Activated T-cell treated with anti-CD3 and anti-CD28 coated beads for 48 hours (primary cell): ENCODE measurements around the gene TRIP6.
"Not testable (repeated sequence)": the region's sequence is repeated elsewhere in the genome, so short reads cannot be mapped to it uniquely, and the experiment has no call there.

Experiments
- DNase-seq: peaks from one replicate; pipeline ENCODE4 v3.0.0-alpha.2; 2020; ENCODE audit warnings: low read depth

The TRIP6 gene

GRCh38 chr7:100891568-100892247 lies 24.5 kb downstream of the TRIP6 start:
- no peak for DNase-seq

DNA sequence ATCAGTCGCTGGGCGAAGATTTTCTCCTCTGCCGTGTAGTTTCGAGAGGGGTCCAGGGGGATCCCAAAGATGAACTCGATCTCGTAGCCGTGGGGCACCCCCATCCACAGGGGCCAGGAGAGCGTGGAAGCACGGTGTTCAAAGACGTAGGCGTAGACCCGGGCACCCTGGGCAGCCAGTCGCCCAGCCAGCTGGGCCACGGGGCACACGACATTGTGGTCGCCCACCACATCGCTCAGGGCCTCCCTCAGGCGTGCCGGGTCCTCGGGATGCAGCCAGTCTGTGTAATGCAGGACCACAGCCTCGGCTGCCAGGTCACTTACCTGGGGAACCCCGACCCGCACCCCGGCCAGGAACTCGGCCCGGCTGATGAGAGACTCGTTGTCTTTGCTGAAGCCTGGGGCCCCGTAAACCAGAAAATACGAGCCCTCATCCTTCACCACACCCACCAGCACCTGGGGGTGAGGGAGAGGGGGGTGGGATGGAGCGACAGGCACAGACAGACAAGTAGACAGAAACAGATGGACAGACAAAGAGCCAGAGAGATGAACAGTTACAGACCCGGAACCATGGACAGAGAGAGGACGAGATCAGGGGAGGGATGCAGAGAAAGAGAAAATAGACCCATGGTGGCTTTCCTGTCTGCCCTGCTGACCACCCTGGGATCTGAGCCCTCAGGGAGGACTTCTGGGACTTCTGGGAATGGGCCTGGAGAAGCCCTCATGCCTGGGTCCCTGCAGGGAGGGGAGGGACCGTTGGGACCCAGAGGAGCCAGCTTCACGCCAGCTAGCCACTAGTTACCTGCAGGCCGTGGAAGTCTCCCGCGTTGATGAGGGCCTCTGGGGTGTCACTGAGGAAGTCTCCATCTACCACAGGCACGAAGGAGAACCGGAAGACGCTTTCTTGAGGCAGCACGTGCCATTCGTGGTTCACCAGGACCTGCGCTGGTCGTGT lies 25.5 kb downstream of the TRIP6 start:
- no peak for DNase-seq

DNA sequence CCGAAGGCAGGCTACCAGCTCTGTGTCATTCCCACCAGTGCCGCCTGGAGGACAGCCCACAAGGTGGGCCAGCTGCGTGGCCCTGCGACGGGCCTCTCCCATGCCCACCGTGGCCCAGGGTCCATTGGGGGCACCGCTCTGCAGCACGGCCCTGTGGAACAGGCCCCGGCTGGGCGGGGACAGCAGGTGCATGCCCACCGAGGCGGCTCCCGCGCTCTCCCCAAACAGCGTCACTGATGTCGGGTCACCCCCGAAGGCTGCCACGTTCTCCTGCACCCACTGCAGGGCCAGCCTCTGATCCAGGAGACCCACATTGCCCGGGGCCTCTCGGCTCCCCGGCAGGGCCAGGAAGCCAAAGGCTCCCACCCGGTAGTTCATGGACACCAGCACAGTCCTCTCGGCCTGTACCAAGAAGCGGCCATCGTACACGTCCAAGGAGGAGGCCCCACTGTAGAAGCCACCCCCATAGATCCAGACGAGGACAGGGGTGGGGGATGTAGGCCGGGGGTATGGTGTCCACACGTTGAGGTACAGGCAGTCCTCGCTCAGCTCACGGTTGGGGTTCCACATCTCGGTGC lies 26.2 kb downstream of the TRIP6 start:
- DNase-seq: no peak

- DNase-seq: no peak
Measured at GRCh38 chr7:100893910-100894721, 26.9 kb downstream of the TRIP6 start.

- DNase-seq: peak; percentile 51
Measured at GRCh38 chr7:100894860-100895700, 27.9 kb downstream of the TRIP6 start.

DNA sequence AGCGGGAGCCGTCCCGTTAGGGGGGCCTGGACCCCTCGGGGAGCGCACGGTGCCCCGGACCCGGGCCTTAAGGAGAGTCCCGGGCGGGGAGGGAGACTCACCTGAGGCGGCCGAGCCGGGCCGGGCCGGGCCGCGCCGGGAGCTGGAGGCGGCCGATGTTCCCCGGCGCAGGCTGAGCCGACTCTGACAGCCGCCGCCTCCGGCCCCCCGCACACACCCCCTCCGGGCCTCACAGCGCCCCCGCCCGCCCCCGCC lies 28.4 kb downstream of the TRIP6 start, which contains the start of gene ACHE:
Gene ACHE, minus strand, starts transcription at position 188 of the 255 bp plus-strand sequence. CDS start 1,656 bp downstream, outside the sequence.
- no peak for DNase-seq

DNA sequence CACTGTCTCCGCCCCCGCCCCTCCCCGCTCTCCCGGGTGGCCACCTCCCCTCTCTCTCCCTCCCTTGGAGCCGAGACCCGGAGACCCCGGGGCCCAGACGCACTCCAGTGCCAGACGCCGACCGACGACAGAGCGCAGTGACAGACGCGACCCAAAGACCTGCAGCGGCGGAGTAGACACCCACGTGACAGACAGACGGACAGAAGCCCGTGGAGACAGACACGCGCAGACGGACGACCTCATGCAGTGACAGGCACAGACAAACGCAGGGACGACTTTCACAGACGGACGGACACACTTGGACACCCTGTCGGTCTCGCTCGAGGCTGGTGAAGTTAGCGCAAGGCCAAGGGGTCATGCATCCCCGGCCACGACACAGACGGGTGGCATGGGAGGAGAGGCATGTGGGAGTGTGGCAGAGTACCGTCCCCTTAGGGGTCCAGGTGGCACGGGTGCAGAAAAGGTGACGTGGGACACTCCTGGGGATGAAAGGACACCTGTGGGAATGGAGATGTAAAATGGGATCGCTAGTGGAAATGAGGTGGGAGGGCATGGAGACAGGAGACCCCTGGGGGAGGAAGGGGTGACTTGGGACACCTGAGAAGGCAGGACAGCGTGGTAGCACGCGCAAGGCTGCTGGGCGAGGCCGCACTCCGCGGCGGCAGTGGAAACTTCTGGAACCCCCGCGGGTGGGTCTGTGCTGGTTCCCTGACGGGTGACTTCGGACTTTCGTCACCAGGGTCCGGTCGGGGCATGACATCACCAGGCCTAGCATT lies 29.0 kb downstream of the TRIP6 start:
- no peak for DNase-seq

DNA sequence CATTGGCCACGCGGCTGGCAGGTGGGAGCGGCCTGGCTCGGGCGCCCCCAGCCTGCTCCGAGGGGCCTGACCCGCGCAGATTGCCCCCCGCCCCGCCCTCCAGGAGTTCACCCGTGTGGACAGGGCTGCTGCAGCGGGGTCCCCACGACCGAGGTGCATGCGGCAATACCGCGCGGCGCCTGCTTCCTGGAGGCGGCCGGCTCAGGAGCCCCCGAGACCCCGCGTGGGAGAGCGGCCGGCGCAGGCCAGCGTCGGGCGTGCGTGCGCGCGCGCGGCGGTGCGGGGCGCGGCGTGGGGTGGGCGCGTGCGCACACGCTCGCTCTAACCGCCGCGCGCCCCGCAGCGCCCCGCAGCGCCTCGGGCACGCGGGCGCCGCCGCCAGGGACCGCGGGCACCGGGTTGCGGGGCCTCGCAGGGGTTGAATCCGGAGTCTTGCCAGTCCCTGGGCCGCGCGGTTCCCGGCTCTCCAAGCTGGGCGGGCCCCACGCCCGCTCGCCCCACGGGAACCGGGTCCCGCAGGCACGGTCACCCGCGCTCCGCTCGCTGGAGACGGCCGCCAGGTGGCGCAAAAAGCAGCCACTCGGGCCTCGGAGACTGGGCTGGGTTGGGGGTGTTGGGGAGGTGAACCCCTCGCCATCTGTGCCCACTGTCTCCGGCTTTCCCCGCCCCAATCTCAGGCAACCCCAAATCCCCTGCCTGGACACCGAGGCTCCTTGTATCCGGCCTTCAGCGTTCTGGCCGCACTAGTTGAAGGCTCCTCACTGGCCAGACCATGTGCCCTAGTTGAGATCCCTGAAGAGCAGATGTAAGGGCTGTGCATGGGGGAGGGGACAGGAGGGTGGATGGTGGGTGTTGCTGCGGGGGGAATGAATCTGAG lies 29.8 kb downstream of the TRIP6 start:
- DNase-seq: peak; percentile 51

GRCh38 chr7:100897772-100898454 lies 30.7 kb downstream of the TRIP6 start:
- no peak for DNase-seq

GRCh38 chr7:100899432-100899831 lies 32.2 kb downstream of the TRIP6 start:
- no peak for DNase-seq

DNA sequence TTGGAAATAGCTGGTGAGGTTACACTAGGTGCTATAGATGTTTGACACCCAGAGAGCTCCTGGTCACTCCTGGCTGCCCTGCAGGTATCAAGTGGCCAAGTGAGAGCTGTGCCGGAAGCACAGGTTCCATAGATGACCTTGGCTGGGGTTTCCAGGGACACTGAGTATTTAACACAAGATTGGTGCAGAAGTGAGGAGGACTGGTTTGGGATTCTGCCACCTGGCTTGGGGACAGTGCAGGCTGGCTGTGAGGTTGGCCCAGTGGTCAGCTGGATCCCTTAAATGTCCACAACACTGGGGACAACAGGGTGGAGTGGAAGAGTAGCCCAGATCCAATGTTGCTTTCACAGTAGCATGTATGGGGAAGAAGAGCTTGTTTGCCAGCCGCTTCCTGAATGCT lies 33.8 kb downstream of the TRIP6 start:
- no peak for DNase-seq

DNA sequence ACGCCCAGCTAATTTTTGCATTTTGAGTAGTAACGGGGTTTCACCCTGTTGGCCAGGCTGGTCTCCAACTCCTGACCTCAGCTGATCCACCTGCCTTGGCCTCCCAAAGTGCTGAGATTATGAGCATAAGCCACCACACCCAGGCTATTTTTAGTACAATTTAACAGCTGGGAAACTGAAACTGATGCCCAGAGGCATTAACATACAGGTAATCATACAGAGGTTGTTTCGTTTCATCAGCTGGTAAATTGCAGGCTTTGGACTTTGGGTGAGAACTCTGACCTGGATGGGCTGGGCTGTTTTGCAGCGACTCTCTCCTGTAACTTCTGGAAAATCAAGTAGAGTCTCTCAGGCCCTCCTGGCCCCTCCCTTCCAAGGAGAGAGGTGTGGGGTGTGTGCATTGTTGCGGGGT lies 34.7 kb downstream of the TRIP6 start:
- no peak for DNase-seq

DNA sequence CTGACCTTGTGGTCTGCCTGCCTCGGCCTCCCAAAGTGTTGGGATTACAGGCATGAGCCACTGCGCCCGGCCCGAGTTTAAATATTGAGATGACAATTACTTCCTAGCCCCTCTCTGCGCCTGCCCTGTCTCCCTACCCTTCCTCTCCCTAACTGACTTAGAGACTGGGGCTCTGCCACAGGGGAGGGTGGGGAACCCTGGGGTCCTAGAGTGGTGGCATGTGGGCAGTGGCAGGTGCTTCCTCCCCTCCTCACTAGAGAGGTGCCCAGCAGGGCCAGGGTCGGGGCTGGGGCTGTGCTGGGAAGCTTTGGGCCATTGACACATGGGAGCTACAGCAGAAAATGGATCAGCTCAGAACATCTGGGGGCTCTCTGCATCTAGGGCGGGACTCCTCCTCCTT lies 35.5 kb downstream of the TRIP6 start:
- no peak for DNase-seq

GRCh38 chr7:100908512-100908911 lies 41.3 kb downstream of the TRIP6 start:
- DNase-seq: no peak

GRCh38 chr7:100910443-100910842 lies 43.3 kb downstream of the TRIP6 start:
- DNase-seq: not testable (repeated sequence)

GRCh38 chr7:100911484-100911883 lies 44.3 kb downstream of the TRIP6 start:
- no peak for DNase-seq

- DNase-seq: no peak
Measured at GRCh38 chr7:100914208-100914878, 47.2 kb downstream of the TRIP6 start.

- DNase-seq: no peak
Measured at GRCh38 chr7:100914879-100915447, 47.8 kb downstream of the TRIP6 start.
